Astrocyte (in vitro differentiated cells and primary cell): ENCODE data around the gene MOGAT3. TPM values are rescaled to one million over a fixed set of nuclear protein-coding genes. Genes with fewer than 3 reads are reported as not detected.

Experiments
- DNase-seq: peaks from one replicate; pipeline ENCODE4 v3.0.0-alpha.2; 2010; ENCODE audit warnings: low read depth
- FAIRE-seq: peaks from 2 replicates; lab custom pipeline; 2011; peaks lifted over from hg19 to GRCh38; lab: Jason Lieb, UNC
- H2AFZ ChIP-seq: 2 replicates; pipeline ENCODE4 v1.6.0; 2012; ENCODE audit warnings: low read depth, low read length, inconsistent platforms
- H3K27ac ChIP-seq: 2 replicates; pipeline ENCODE4 v1.5.1; 2011; ENCODE audit warnings: low read depth, low read length, inconsistent platforms
- H3K27me3 ChIP-seq: 2 replicates; pipeline ENCODE4 v1.6.0; 2011; ENCODE audit warnings: low read length, inconsistent platforms; ENCODE audit not compliant: insufficient read depth
- H3K36me3 ChIP-seq: 2 replicates; pipeline ENCODE4 v1.5.1; 2011; ENCODE audit warnings: low read length, inconsistent platforms; ENCODE audit not compliant: insufficient read depth
- H3K4me1 ChIP-seq: 2 replicates; pipeline ENCODE4 v1.5.1; 2011; ENCODE audit warnings: low read length, inconsistent platforms; ENCODE audit not compliant: insufficient read depth
- H3K4me2 ChIP-seq: 2 replicates; pipeline ENCODE4 v1.6.0; 2012; ENCODE audit warnings: low read length, inconsistent platforms
- H3K4me3 ChIP-seq: 2 replicates; pipeline ENCODE4 v1.5.1; 2011; ENCODE audit warnings: low read depth, mild to moderate bottlenecking, low read length, inconsistent platforms; ENCODE audit not compliant: insufficient read depth
- H3K79me2 ChIP-seq: 2 replicates; pipeline ENCODE4 v1.6.0; 2012; ENCODE audit warnings: mild to moderate bottlenecking, low read length, inconsistent platforms; ENCODE audit not compliant: insufficient read depth
- H3K9ac ChIP-seq: 2 replicates; pipeline ENCODE4 v1.6.0; 2012; ENCODE audit warnings: mild to moderate bottlenecking, low read length, inconsistent platforms
- H3K9me3 ChIP-seq: 2 replicates; pipeline ENCODE4 v1.5.1; 2012; ENCODE audit warnings: low read depth, mild to moderate bottlenecking, low read length, inconsistent platforms; ENCODE audit not compliant: insufficient read depth
- H4K20me1 ChIP-seq: 2 replicates; pipeline ENCODE4 v1.6.0; 2012; ENCODE audit warnings: low read length, inconsistent platforms; ENCODE audit not compliant: insufficient read depth
- H3K27ac Mint-ChIP-seq: one replicate; pipeline ENCODE4 v1.8.0; 2021; ENCODE audit warnings: mild to moderate bottlenecking, mixed read lengths; ENCODE audit not compliant: unreplicated experiment
- H3K27me3 Mint-ChIP-seq: one replicate; pipeline ENCODE4 v1.8.0; 2021; ENCODE audit warnings: low read depth, mixed read lengths; ENCODE audit not compliant: unreplicated experiment
- H3K36me3 Mint-ChIP-seq: one replicate; pipeline ENCODE4 v1.8.0; 2021; ENCODE audit warnings: low read depth, mixed read lengths; ENCODE audit not compliant: unreplicated experiment
- H3K4me1 Mint-ChIP-seq: one replicate; pipeline ENCODE4 v1.8.0; 2021; ENCODE audit warnings: low read depth, mixed read lengths; ENCODE audit not compliant: unreplicated experiment
- H3K4me3 Mint-ChIP-seq: one replicate; pipeline ENCODE4 v1.8.0; 2021; ENCODE audit warnings: mild to moderate bottlenecking, moderate library complexity, mixed read lengths; ENCODE audit not compliant: unreplicated experiment
- H3K9me3 Mint-ChIP-seq: one replicate; pipeline ENCODE4 v1.8.0; 2021; ENCODE audit warnings: mild to moderate bottlenecking, mixed read lengths; ENCODE audit not compliant: unreplicated experiment
- EZH2 ChIP-seq: IDR thresholded peaks from 2 replicates; pipeline ENCODE4 v1.6.1; 2012; ENCODE audit warnings: mild to moderate bottlenecking, low read length, inconsistent platforms; ENCODE audit not compliant: insufficient read depth
- total RNA-seq: library from RNA; stranded (reverse); gene quantifications from 2 replicates; pipeline ENCODE4 v1.2.1, GENCODE V29; 2021
- TF ChIP-seq, protein P1 (sequence below): IDR thresholded peaks from 2 replicates; pipeline ENCODE4 v1.5.1; 2011; ENCODE audit warnings: low read depth, mild to moderate bottlenecking, inconsistent platforms, low read length, moderate library complexity; ENCODE audit not compliant: insufficient read depth

Gene MOGAT3
- total RNA-seq, 1 donor from 2014 or later, result not detected

DNA sequence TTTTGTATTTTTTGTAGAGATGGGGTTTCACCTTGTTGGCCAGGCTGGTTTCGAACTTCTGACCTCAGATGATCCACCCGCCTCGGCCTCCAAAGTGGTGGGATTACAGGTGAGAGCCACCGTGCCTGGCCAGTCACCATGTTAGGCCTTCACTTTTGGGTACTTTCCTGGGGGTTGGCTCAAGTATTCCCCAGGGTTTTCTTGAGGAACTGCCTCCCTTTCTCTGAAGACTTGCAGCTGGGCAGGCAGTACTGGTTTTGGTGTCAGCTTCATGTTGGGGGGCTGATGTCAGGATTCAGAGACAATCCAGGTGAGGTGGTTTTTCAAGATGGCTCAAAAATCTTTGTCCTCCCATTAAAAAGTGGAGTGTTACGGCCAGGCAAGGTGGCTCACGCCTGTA is 24.8 kb upstream of the MOGAT3 start:
- H3K27ac Mint-ChIP-seq, result no peak overlapping the region
- Histone ChIP-seq H3K4me2 (no peak overlapping the region), H3K4me3 (no peak overlapping the region), H3K27me3 (no peaks in the 10 kb centered on the region), H3K4me1 (no peaks in the 10 kb centered on the region), H2AFZ (no peak overlapping the region), H3K27ac (no peak overlapping the region), H4K20me1 (peaks cover 36% of the 10 kb centered on the region), H3K79me2 (peaks cover 21% of the 10 kb centered on the region), H3K9me3 (no peaks in the 10 kb centered on the region), H3K9ac (no peak overlapping the region), H3K36me3 (peaks cover 16% of the 10 kb centered on the region)
- no peak for DNase-seq
- no peaks in the 10 kb centered on the region for H3K27me3 Mint-ChIP-seq
- FAIRE-seq, result no peak
- H3K36me3 Mint-ChIP-seq, result peaks cover 21% of the 10 kb centered on the region
- H3K4me3 Mint-ChIP-seq, result no peak overlapping the region
- H3K4me1 Mint-ChIP-seq, result peaks cover 1% of the 10 kb centered on the region
- H3K9me3 Mint-ChIP-seq, result no peaks in the 10 kb centered on the region
- TF ChIP-seq, protein P1, sequence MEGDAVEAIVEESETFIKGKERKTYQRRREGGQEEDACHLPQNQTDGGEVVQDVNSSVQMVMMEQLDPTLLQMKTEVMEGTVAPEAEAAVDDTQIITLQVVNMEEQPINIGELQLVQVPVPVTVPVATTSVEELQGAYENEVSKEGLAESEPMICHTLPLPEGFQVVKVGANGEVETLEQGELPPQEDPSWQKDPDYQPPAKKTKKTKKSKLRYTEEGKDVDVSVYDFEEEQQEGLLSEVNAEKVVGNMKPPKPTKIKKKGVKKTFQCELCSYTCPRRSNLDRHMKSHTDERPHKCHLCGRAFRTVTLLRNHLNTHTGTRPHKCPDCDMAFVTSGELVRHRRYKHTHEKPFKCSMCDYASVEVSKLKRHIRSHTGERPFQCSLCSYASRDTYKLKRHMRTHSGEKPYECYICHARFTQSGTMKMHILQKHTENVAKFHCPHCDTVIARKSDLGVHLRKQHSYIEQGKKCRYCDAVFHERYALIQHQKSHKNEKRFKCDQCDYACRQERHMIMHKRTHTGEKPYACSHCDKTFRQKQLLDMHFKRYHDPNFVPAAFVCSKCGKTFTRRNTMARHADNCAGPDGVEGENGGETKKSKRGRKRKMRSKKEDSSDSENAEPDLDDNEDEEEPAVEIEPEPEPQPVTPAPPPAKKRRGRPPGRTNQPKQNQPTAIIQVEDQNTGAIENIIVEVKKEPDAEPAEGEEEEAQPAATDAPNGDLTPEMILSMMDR, result no peak
- TF ChIP-seq EZH2, result no peak

DNA sequence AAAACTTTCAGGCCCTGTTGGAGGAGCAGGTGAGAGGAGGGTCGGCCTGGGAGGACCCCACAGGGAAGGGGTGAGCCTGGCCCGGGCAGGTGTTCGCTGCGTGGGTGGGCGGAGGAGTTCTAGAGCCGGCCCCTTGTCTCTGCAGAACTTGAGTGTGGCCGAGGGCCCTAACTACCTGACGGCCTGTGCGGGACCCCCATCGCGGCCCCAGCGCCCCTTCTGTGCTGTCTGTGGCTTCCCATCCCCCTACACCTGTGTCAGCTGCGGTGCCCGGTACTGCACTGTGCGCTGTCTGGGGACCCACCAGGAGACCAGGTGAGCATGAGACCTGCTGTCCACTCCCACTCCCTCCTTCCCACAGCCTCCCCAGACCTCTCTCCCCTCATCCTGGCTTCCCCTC is 22.7 kb upstream of the MOGAT3 start:
- Histone ChIP-seq H3K9me3 (no peaks in the 10 kb centered on the region), H3K4me3 (no peak overlapping the region), H3K36me3 (peaks cover 12% of the 10 kb centered on the region), H3K27me3 (no peaks in the 10 kb centered on the region), H3K4me1 (no peaks in the 10 kb centered on the region), H3K79me2 (peaks cover 41% of the 10 kb centered on the region), H3K4me2 (no peak overlapping the region), H3K9ac (no peak overlapping the region), H3K27ac (no peak overlapping the region), H2AFZ (no peak overlapping the region), H4K20me1 (peaks cover 42% of the 10 kb centered on the region)
- Mint-ChIP-seq H3K27ac (no peak overlapping the region), H3K4me3 (no peak overlapping the region), H3K27me3 (no peaks in the 10 kb centered on the region), H3K9me3 (no peaks in the 10 kb centered on the region), H3K36me3 (peaks cover 19% of the 10 kb centered on the region), H3K4me1 (peaks cover 10% of the 10 kb centered on the region)
- TF ChIP-seq, protein P1, result no peak
- TF ChIP-seq EZH2, result no peak
- no peak for DNase-seq
- FAIRE-seq, result no peak

DNA sequence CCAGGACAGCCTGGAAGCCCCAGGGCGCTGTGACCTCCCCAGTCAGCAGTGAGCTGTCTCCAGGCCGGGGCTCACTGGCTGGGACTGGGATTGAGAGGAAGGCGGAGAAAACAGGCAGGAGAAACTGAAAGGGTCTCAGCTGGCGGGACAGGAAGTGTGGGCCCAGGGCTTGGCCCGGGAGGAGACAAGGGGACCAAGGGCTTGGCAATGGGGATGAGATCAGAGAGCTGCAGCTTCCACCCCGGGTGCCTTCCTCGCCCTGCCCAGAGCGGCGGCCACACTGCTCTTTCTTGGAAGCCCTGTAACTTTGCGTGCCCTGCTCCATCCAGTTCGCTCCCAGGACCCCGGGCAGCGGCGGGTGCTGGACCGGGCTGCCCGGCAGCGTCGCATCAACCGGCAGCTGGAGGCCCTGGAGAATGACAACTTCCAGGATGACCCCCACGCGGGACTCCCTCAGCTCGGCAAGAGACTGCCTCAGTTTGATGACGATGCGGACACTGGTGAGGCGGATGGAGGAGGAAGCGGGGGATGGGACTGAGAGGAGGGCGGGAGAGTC is 21.5 kb upstream of the MOGAT3 start:
- no peak overlapping the region for H3K27ac Mint-ChIP-seq
- Histone ChIP-seq H2AFZ (no peak overlapping the region), H3K9me3 (no peaks in the 10 kb centered on the region), H3K27ac (no peak overlapping the region), H3K4me1 (no peaks in the 10 kb centered on the region), H4K20me1 (peaks cover 42% of the 10 kb centered on the region), H3K4me2 (no peak overlapping the region), H3K27me3 (no peaks in the 10 kb centered on the region), H3K36me3 (peaks cover 12% of the 10 kb centered on the region), H3K9ac (no peak overlapping the region), H3K4me3 (no peak overlapping the region), H3K79me2 (peaks cover 46% of the 10 kb centered on the region)
- no peak overlapping the region for H3K4me3 Mint-ChIP-seq
- FAIRE-seq, result no peak
- TF ChIP-seq EZH2, result no peak
- TF ChIP-seq, protein P1, result no peak
- DNase-seq, result no peak
- H3K9me3 Mint-ChIP-seq, result no peaks in the 10 kb centered on the region
- H3K4me1 Mint-ChIP-seq, result peaks cover 10% of the 10 kb centered on the region
- H3K27me3 Mint-ChIP-seq, result no peaks in the 10 kb centered on the region
- peaks cover 19% of the 10 kb centered on the region for H3K36me3 Mint-ChIP-seq
